ENCODE results near the gene FER. TPM values are rescaled to one million over a fixed set of nuclear protein-coding genes. Genes with fewer than 3 reads are reported as not detected.

Gene FER
- total and polyA plus RNA-seq, 2 of the 8 experiments (the other 6 are each of a cell fraction or from before 2014, with no cell fraction given): 1.3 to 15.8 TPM

DNA sequence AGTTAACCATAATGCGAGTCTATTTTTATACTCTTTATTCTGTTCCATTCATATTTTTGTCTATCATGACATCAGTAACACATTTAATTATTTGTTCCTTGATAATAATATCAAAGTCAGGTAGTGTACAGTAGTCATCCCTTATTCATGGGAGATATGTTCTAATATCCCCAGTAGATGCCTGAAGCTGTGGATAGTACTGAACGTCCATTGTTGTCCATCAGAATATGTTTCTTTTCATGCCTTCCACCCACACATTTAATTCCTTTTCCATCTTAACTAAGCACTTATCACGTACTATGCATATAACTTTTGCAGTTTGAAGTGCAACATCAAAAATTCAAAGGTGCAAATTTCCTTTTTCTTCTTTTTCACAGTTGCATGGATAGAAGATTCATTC lies 53.6 kb downstream of the FER start:
- H3K56ac ChIP-seq (replicated peaks; ENCODE audit: insufficient read length, low read depth, low read length): no peak overlapping the region
- TF ChIP-seq PHF8 (conservative IDR thresholded peaks at IDR 0.05; ENCODE audit: low read depth, low read length) (no peak), POU5F1 (IDR thresholded peaks at IDR 0.05; ENCODE audit: low read depth, low read length) (no peak), CHD1 (IDR thresholded peaks at IDR 0.05; ENCODE audit: low read depth, low read length) (no peak), KDM1A (IDR thresholded peaks at IDR 0.05; ENCODE audit: borderline replicate concordance, low read length) (no peak)
- H3K9me3 ChIP-seq (ENCODE audit: insufficient read depth in 2 of 2, low read depth in 1 of 2, low read length in 1 of 2): no peaks in the 10 kb centered on the region
- H4K8ac ChIP-seq (ENCODE audit: extremely low read depth, insufficient read depth, low read length): no peak overlapping the region
- no peak overlapping the region for H3K4me2 ChIP-seq (ENCODE audit: insufficient read depth in 1 of 2, low read depth in 2 of 2, low read length in 2 of 2)
- CTCF ChIA-PET (ENCODE audit: partially characterized antibody): no interaction called here
- no peak overlapping the region for H3K9ac ChIP-seq (replicated peaks in 1 of 4; ENCODE audit: extremely low read depth in 1 of 4, low read depth in 3 of 4, low read length in 3 of 4)
- H3K4me1 ChIP-seq (replicated peaks in 1 of 4; ENCODE audit: control insufficient read depth in 3 of 4, insufficient read depth in 4 of 4, low read length in 3 of 4): no peaks in the 10 kb centered on the region
- H2BK12ac ChIP-seq (ENCODE audit: low read depth, low read length): no peak overlapping the region
- no peaks in the 10 kb centered on the region; a peak in 1 of 8 replicates for H3K36me3 ChIP-seq (ENCODE audit: control insufficient read depth in 2 of 4, insufficient read depth in 4 of 4, low read length in 3 of 4)
- H4K5ac ChIP-seq (ENCODE audit: insufficient read length, low read depth, low read length): no peak overlapping the region
- H2BK5ac ChIP-seq (ENCODE audit: low read depth, low read length): no peak overlapping the region
- H3K23me2 ChIP-seq (ENCODE audit: low read depth, low read length): no peaks in the 10 kb centered on the region
- H4K91ac ChIP-seq (replicated peaks; ENCODE audit: insufficient read length, low read length): no peak overlapping the region
- H3K14ac ChIP-seq (ENCODE audit: insufficient read length): no peak overlapping the region
- no peak overlapping the region for H3K23ac ChIP-seq (ENCODE audit: insufficient read length)
- no peak for DNase-seq (ENCODE audit: low read depth in 1 of 2, low spot score in 2 of 2)
- POLR2A ChIA-PET (ENCODE audit: partially characterized antibody): no interaction called here
- no peak overlapping the region for H3K18ac ChIP-seq (ENCODE audit: extremely low read depth, low read length)
- no peak overlapping the region for H3K27ac ChIP-seq (ENCODE audit: low read depth, low read length)
- no peak overlapping the region for H3K4me3 ChIP-seq (ENCODE audit: extremely low read depth in 1 of 4, insufficient read depth in 2 of 4, low read depth in 3 of 4, low read length in 4 of 4)
- WGBS, 2 experiments (ENCODE audit: extremely low coverage in 1 of 2, insufficient coverage in 1 of 2, insufficient read length in 1 of 2, insufficient replicate concordance in 2 of 2, low coverage in 1 of 2, low lambda C conversion rate in 2 of 2, missing lambda C conversion rate in 1 of 2): 96% methylated on average over 3 of the region's 3 CpGs; no CpG with 5 or more reads in 1 of the 2 experiments
- H3K79me2 ChIP-seq (ENCODE audit: control insufficient read depth in 1 of 2, insufficient read depth in 2 of 2, low read length in 2 of 2): no peaks in the 10 kb centered on the region
- no peak overlapping the region for H2BK120ac ChIP-seq (replicated peaks; ENCODE audit: low read depth, low read length)
- H2BK20ac ChIP-seq (ENCODE audit: low read length): no peak overlapping the region
- H2AFZ ChIP-seq (ENCODE audit: low read length): no peak overlapping the region
- no peak overlapping the region for H2AK5ac ChIP-seq (ENCODE audit: low read depth, low read length)
- no peaks in the 10 kb centered on the region for H3K27me3 ChIP-seq (replicated peaks in 1 of 4; ENCODE audit: control insufficient read depth in 3 of 4, extremely low read depth in 1 of 4, insufficient read depth in 3 of 4, low read length in 3 of 4)
- no peaks in the 10 kb centered on the region for H3K79me1 ChIP-seq (ENCODE audit: low read depth, low read length)
- no peaks in the 10 kb centered on the region for H4K20me1 ChIP-seq (replicated peaks in 1 of 2; ENCODE audit: control insufficient read depth in 1 of 2, insufficient read depth in 2 of 2, low read length in 2 of 2)
- no peak overlapping the region for H2BK15ac ChIP-seq (ENCODE audit: low read length)
- no peak for FAIRE-seq
- no peak overlapping the region for H3K4ac ChIP-seq (replicated peaks; ENCODE audit: insufficient read length, low read depth, low read length)
